Left ventricle myocardium inferior (tissue), 1 donor: ENCODE data around the gene MT1A. TPM values are rescaled to one million over a fixed set of nuclear protein-coding genes. Genes with fewer than 3 reads are reported as not detected.
A peak's percentile ranks its signal among the peaks of the same experiment; 100 is the strongest.

Experiments used
- DNase-seq: peaks from one replicate; pipeline ENCODE4 v3.0.0-alpha.2; 2020
- H3K27ac ChIP-seq: fragments of 200-600 bp; replicated peaks from 2 replicates; pipeline ENCODE4 v1.8.0; 2021
- H3K27me3 ChIP-seq: fragments of 200-600 bp; 2 replicates; pipeline ENCODE4 v1.8.0; 2021; ENCODE audit warnings: low read depth
- H3K36me3 ChIP-seq: fragments of 200-600 bp; 2 replicates; pipeline ENCODE4 v1.8.0; 2021
- H3K4me1 ChIP-seq: fragments of 200-600 bp; 2 replicates; pipeline ENCODE4 v1.8.0; 2021
- H3K4me3 ChIP-seq: fragments of 200-600 bp; 2 replicates; pipeline ENCODE4 v1.8.0; 2021; ENCODE audit warnings: mild to moderate bottlenecking, moderate library complexity
- H3K9me3 ChIP-seq: fragments of 200-600 bp; replicated peaks from 2 replicates; pipeline ENCODE4 v1.8.0; 2021
- intact Hi-C: fragments of 100-400 bp; cut with micrococcal nuclease; formaldehyde crosslinking; loops from one replicate; pipeline ENCODE4 v1.11.0; 2022
- total RNA-seq: library from RNA; stranded (reverse); fragmentation: NEBNext Ultra II Directional; extraction: Animal tissue kit (Norgen Biotek cat#: 25700); gene quantifications from one replicate; pipeline ENCODE4 v1.2.1, GENCODE V29; 2021
- TF ChIP-seq, protein P1 (sequence below): fragments of 200-600 bp; IDR thresholded peaks from 2 replicates; pipeline ENCODE4 v1.8.0; 2021; ENCODE audit warnings: antibody characterized with exemption, mild to moderate bottlenecking, borderline replicate concordance
- donor health status: DM: no; HTN: yes; CAD: no; lungs with severe emphysema.

The MT1A gene
- total RNA-seq, 1 donor from 2014 or later: 1.2 TPM

DNA sequence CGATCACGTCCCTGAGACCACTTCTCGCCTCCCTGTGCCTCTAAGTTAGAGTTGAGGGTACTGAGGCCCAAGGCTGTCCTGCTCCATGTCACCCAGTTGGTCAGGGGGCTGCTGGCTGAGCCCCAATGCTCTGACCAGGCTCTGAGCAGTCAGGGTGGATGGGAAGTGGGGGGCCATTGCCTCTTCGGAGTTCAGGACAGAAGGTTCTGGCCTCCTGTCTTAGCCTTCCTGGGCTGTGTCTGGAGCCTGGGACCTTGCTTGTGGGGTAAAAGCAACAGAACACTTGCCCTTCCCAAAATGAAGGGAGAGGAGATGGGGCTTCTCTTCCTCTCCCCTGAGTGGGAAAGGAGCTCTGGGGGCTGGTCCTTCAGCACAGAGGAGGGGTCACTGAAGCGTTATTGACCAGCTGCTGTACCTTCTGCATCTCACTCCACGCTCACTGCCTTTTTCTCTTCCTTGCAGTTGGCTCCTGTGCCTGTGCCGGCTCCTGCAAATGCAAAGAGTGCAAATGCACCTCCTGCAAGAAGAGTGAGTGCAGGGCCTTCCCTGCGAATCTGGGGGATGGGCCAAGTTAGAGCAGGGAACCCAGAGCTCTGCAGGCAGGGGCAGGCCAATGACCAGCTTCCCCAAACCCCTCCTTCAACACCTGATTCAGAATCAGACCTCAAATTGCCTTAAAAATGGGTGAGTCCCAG is 44.4 kb downstream of the MT1A start:
- peaks cover 7% of the 10 kb centered on the region for H3K9me3 ChIP-seq
- no peak for DNase-seq
- H3K27ac ChIP-seq: peak overlapping the region; percentile 94
- no peaks in the 10 kb centered on the region for H3K36me3 ChIP-seq
- H3K4me1 ChIP-seq: peaks cover 67% of the 10 kb centered on the region
- H3K4me3 ChIP-seq: peak overlapping the region; percentile 80
- intact Hi-C loops: no loop called here
- TF ChIP-seq, protein P1, sequence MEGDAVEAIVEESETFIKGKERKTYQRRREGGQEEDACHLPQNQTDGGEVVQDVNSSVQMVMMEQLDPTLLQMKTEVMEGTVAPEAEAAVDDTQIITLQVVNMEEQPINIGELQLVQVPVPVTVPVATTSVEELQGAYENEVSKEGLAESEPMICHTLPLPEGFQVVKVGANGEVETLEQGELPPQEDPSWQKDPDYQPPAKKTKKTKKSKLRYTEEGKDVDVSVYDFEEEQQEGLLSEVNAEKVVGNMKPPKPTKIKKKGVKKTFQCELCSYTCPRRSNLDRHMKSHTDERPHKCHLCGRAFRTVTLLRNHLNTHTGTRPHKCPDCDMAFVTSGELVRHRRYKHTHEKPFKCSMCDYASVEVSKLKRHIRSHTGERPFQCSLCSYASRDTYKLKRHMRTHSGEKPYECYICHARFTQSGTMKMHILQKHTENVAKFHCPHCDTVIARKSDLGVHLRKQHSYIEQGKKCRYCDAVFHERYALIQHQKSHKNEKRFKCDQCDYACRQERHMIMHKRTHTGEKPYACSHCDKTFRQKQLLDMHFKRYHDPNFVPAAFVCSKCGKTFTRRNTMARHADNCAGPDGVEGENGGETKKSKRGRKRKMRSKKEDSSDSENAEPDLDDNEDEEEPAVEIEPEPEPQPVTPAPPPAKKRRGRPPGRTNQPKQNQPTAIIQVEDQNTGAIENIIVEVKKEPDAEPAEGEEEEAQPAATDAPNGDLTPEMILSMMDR: no peak
- no peaks in the 10 kb centered on the region for H3K27me3 ChIP-seq

DNA sequence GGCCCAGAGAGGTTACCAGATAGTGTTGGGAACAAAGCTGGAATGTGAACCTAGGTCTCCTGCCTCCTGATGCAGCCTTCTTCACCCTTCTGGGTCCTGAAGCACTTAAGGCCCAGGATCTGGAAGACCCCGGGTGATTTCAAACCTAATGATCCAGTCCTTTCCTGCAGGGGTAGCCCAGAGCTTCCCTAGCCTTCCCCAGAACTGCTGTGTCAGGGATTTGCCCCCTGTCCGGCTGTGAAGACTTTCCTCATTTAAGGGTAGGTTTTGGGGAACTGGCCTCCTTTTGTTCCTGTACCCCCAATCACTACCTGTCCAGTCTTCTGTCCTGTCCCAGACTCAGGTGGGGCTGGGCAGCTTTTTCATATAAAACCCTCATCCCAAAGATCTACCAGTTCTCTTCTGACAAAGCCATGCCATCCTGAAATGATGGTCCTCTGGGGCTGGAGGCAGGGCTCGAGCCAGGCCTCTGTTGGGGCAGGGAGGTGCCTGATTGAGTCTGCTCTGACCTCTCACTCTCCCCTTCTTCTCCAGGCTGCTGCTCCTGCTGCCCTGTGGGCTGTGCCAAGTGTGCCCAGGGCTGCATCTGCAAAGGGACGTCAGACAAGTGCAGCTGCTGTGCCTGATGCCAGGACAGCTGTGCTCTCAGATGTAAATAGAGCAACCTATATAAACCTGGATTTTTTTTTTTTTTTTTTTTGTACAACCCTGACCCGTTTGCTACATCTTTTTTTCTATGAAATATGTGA is 45.1 kb downstream of the MT1A start:
- Histone ChIP-seq H3K27ac (peak overlapping the region; percentile 94), H3K36me3 (no peaks in the 10 kb centered on the region), H3K27me3 (no peaks in the 10 kb centered on the region), H3K4me1 (peaks cover 66% of the 10 kb centered on the region), H3K4me3 (peak overlapping the region; percentile 80), H3K9me3 (peaks cover 7% of the 10 kb centered on the region)
- no peak for DNase-seq
- TF ChIP-seq, protein P1: no peak
- intact Hi-C loops: no loop called here

GRCh38 chr16:56684256-56684925 is 45.9 kb downstream of the MT1A start:
- H3K27ac ChIP-seq: peak overlapping the region; percentile 94
- H3K4me3 ChIP-seq: peak overlapping the region; percentile 80
- TF ChIP-seq, protein P1: no peak
- H3K4me1 ChIP-seq: peaks cover 58% of the 10 kb centered on the region
- DNase-seq: no peak
- peaks cover 7% of the 10 kb centered on the region for H3K9me3 ChIP-seq
- intact Hi-C loops: no loop called here
- H3K27me3 ChIP-seq: no peaks in the 10 kb centered on the region
- no peaks in the 10 kb centered on the region for H3K36me3 ChIP-seq

- Histone ChIP-seq H3K4me3 (peak overlapping the region; percentile 80), H3K36me3 (no peaks in the 10 kb centered on the region), H3K27ac (peak overlapping the region; percentile 94), H3K27me3 (no peaks in the 10 kb centered on the region), H3K9me3 (peaks cover 7% of the 10 kb centered on the region), H3K4me1 (peaks cover 54% of the 10 kb centered on the region)
- intact Hi-C loops: no loop called here
- TF ChIP-seq, protein P1: no peak
- no peak for DNase-seq
Observed at GRCh38 chr16:56684926-56685590, 46.6 kb downstream of the MT1A start.

DNA sequence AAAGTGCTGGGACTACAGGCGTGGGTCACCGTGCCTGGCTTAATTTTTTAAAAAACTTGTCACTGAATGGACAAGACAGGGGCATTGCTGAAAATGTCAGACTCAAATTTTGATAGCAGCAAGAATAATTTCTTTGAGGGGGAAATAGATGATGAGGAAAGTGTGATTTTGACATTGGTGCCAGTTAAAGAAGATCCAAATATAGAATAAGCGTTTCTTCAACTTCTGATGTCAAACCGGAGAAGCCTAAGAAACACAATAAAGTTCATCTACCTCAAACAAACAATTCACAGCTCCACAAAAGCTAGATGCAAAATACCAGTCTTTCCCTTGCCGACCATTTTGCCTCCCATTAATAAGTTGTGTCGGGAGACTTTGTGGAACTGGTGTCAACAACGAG is 48.3 kb downstream of the MT1A start:
- Histone ChIP-seq H3K27ac (no peak overlapping the region), H3K4me3 (no peak overlapping the region), H3K36me3 (no peaks in the 10 kb centered on the region), H3K27me3 (no peaks in the 10 kb centered on the region), H3K9me3 (peaks cover 7% of the 10 kb centered on the region), H3K4me1 (peaks cover 37% of the 10 kb centered on the region)
- TF ChIP-seq, protein P1: no peak
- intact Hi-C loops: no loop called here
- no peak for DNase-seq
